Panc1 (cell line): ENCODE data around the gene TMEM63B.

Experiments used
- POLR2AphosphoS5 ChIP-seq: IDR thresholded peaks from 2 replicates; pipeline ENCODE4 v1.6.1; 2012; ENCODE audit warnings: mild to moderate bottlenecking, low read depth, low read length, moderate library complexity
- SIN3A ChIP-seq: IDR thresholded peaks from 2 replicates; pipeline ENCODE4 v1.6.1; 2012; ENCODE audit warnings: low read depth, mild to moderate bottlenecking, low read length, moderate library complexity, borderline replicate concordance; ENCODE audit not compliant: insufficient read depth
- TCF7L2 ChIP-seq: IDR thresholded peaks from 2 replicates; pipeline ENCODE4 v1.6.1; 2011; ENCODE audit warnings: mild to moderate bottlenecking, low read depth, low read length, inconsistent platforms
- TF ChIP-seq, protein P1 (sequence below): fragments of 450-650 bp; IDR thresholded peaks from 2 replicates; pipeline ENCODE4 v1.5.1; 2017; ENCODE audit warnings: mild to moderate bottlenecking
- TF ChIP-seq, protein P2 (sequence below), 2 experiments: IDR thresholded peaks; 2 replicates each; pipeline ENCODE4 v1.6.1; 2011 to 2012; ENCODE audit warnings: low read depth in 2 of 2, control low read depth in 1 of 2, low read length in 1 of 2, mild to moderate bottlenecking in 1 of 2, moderate library complexity in 1 of 2; ENCODE audit not compliant: insufficient read depth in 1 of 2

DNA sequence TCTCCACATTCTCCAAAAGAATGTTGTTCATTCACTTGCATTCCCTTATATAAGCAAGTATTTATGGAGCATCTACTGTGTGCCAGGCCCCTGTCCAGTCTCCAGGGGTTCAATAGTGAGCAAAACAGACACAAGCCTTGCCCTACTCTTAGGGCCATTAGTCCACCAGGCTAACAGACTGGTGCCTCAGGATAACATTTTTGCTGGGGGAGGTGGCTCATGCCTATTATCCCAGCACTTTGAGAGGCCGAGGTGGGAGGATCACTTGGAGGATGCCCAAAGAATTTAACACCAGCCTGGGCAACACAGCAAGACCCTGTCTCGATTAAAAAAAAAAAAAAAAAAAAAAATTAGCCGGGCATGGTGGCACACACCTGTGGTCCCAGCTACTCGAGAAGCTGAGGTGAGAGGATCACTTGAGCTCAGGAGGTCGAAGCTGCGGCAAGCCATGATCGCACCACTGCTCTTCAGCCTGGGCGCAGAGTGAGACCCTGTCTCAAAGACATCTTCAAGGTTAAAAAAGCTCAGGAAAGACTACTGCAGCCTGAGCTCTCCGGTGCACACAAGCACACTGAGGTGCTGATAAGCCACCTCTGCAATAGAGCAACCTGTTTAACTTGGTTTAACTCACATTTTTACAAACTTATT lies 51.2 kb downstream of the TMEM63B start:
- TF ChIP-seq, protein P1, sequence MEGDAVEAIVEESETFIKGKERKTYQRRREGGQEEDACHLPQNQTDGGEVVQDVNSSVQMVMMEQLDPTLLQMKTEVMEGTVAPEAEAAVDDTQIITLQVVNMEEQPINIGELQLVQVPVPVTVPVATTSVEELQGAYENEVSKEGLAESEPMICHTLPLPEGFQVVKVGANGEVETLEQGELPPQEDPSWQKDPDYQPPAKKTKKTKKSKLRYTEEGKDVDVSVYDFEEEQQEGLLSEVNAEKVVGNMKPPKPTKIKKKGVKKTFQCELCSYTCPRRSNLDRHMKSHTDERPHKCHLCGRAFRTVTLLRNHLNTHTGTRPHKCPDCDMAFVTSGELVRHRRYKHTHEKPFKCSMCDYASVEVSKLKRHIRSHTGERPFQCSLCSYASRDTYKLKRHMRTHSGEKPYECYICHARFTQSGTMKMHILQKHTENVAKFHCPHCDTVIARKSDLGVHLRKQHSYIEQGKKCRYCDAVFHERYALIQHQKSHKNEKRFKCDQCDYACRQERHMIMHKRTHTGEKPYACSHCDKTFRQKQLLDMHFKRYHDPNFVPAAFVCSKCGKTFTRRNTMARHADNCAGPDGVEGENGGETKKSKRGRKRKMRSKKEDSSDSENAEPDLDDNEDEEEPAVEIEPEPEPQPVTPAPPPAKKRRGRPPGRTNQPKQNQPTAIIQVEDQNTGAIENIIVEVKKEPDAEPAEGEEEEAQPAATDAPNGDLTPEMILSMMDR: no peak
- no peak for TF ChIP-seq SIN3A
- no peak for TF ChIP-seq POLR2AphosphoS5
- no peak for TF ChIP-seq TCF7L2
- TF ChIP-seq, protein P2, sequence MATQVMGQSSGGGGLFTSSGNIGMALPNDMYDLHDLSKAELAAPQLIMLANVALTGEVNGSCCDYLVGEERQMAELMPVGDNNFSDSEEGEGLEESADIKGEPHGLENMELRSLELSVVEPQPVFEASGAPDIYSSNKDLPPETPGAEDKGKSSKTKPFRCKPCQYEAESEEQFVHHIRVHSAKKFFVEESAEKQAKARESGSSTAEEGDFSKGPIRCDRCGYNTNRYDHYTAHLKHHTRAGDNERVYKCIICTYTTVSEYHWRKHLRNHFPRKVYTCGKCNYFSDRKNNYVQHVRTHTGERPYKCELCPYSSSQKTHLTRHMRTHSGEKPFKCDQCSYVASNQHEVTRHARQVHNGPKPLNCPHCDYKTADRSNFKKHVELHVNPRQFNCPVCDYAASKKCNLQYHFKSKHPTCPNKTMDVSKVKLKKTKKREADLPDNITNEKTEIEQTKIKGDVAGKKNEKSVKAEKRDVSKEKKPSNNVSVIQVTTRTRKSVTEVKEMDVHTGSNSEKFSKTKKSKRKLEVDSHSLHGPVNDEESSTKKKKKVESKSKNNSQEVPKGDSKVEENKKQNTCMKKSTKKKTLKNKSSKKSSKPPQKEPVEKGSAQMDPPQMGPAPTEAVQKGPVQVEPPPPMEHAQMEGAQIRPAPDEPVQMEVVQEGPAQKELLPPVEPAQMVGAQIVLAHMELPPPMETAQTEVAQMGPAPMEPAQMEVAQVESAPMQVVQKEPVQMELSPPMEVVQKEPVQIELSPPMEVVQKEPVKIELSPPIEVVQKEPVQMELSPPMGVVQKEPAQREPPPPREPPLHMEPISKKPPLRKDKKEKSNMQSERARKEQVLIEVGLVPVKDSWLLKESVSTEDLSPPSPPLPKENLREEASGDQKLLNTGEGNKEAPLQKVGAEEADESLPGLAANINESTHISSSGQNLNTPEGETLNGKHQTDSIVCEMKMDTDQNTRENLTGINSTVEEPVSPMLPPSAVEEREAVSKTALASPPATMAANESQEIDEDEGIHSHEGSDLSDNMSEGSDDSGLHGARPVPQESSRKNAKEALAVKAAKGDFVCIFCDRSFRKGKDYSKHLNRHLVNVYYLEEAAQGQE (IDR thresholded peaks at IDR 0.05; ENCODE audit: insufficient read depth in 1 of 2, low read depth in 2 of 2, low read length in 1 of 2): no peak
